HG03432 (cell line): ENCODE measurements around the gene TRMT2A.

ENCODE experiments used
- ATAC-seq: cut with Tn5 transposase; IDR thresholded peaks from one replicate; pipeline ENCODE4 v1.9.1; 2021; ENCODE audit warnings: mild to moderate bottlenecking, moderate library complexity; ENCODE audit not compliant: unreplicated experiment

TRMT2A gene

DNA sequence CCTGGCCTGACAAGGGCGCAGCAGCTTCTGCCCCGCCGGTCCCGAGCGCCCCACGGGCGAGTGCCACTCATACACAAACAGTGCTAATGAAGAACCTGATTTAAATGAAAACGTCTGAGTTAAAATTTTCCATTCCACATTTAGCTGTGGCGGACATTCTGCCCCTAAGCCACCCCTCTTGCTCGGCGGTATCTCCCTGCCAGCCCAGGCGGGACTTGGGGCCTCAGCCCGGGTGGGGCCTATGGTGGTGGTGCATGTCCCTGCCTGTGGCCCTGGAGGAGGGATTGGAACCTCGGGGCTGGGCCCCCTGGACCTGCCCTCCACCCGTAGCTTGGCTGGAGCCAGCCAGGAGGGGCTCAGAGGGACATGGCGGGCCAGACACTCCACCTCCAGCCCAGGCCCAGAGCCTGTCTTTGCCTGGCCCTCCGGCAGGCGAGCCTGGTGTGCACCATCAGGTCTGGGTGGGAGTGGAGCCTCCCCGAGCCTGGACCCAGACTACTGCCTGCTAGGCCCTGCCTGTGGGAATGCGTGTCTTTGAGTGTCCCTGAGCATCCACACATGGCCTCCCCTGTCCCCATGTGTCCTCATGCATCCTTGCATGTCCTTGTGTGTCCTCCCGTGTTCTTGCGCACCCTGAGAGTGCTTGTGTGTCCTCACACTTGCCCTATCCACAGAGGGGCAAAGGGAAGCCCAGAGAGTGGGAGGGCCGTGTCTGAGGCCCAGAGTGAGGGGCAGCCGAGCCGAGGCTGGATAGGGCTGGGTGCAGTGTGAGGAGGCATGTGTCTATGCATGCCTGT, 19.0 kb upstream of the TRMT2A start:
- no peak for ATAC-seq

DNA sequence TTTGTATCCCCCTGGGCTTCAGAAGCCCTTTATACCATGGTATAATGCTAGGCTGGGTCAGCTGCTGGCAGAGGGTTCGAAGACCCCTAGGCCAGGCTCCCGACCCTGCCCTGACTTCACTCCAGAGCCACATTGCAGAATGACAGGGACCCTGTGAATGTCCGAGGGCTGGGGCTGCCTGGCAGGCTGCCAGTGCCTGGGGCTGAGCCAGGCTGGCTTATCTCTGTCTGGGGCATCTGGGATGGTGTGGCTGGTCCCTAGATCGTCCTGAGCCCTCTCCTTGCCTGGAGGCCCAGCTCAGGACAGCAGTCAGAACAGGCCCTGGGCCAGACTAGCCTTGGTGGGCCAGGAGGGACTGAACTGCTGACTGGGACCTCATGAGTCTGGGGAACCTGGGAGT, 18.2 kb upstream of the TRMT2A start:
- ATAC-seq: no peak

DNA sequence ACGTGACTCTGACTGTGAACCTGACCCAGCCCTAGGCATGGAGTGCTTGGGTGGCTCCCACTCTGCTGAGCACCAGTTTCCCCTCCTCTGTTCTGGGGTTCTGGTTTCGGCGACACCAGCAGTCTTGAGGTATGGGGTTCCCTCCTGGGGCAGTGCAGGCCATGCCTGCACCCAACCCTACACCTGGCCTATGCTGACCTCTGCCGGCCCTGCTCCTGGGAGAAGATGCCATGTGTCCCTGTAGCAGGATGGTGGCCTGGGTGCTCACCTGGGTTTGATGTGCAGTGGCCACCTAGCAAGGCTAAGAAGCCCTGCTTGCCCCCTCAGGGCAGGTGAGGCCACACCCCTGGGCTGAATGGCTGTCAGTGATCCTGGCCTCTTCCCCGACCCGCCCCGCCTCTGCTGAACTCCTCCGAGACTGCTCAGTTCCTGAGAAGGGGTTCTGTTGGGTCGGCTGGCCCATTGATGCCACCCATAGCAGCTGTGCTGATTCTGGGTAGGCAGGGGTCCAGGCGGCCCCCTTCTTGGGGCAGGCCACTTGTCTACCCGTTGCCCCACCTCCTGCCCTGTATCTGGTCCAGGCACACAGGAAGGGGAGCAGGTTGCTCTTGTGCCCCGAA, 17.0 kb upstream of the TRMT2A start:
- no peak for ATAC-seq

DNA sequence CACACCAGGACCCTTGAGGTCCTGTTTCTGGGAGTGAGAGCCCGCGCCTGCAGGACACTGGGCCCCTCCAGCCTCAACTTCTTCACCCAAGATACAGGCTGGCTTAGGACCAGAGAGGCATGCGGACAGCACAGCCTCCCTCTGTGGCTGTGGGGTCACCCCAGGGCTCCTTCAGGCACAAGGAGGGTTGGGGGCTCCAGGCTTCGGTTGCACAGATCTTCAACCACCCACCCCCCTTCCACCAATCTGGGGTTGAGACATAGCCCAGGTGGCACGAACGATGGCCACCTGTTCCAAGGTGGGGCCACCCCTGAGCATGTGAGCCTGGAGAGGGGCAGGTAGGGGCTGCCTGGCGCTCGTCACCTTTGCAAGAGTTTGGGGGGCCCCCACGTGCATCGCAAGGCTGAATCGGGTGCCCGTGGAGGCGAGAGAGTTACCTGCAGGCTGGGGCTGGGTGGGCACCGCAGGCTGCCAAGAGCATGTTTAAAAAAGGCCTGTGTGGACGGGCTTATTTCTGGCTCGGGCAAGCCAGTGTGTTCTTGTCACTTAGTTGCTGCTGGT, 15.7 kb upstream of the TRMT2A start:
- ATAC-seq: no peak

DNA sequence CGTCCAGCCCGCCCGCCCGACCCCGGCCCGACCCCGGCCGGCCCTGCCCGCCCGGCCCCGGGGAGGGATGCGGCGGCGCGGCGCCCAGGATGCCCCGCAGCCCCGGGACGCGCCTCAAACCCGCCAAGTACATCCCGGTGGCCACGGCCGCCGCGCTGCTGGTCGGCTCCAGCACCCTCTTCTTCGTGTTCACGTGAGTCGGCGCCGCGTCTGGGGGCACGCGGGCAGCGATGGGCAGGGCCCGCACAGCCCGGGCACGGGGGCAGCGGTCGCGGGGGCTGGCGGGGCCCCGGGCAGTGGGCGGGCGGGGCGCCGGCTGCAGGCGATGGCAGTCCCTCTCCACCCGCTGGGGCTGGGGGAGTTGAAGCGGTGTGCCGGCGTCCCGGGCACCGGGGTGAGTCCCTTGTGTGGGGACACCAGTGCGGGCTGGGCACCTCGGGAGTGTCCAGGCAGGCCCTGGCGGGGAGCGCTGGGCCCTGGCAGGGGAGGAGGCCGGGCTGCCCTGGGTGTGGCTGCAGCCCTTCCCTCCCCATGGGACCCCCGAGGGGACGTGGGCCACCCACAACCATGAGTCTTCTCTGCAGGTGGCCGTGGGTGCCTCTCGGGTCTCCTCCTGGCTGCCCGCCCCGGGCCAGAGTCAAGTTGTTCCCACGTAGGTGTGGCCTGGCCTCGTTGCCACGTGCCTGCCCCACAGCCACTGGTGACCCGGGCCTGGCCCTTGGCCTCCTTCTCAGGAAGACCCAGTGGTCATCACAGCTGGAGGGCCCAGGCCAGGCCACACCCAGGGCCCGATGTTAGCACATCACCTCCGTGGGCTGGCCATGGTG, 15.0 kb upstream of the TRMT2A start:
- ATAC-seq: peak; percentile 7

DNA sequence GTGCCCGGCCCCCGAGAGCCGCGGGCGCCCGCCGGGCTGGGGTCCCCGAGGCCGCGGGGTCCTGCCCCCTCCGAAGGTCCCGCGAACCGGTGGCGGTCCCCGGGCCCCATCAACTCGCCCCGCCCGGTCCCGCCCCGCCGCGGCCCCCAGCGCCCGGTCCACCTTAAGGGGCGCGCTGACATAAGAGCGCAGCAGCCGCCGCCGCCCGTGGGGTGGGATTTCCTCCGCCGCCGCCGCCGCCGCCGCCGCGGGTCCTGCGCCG, 14.5 kb upstream of the TRMT2A start, which contains the start of gene ZDHHC8:
Gene ZDHHC8, plus strand, starts transcription at position 208 of the 262 bp plus-strand sequence. CDS start 144 bp downstream, outside the sequence.
- peak; percentile 54 for ATAC-seq

DNA sequence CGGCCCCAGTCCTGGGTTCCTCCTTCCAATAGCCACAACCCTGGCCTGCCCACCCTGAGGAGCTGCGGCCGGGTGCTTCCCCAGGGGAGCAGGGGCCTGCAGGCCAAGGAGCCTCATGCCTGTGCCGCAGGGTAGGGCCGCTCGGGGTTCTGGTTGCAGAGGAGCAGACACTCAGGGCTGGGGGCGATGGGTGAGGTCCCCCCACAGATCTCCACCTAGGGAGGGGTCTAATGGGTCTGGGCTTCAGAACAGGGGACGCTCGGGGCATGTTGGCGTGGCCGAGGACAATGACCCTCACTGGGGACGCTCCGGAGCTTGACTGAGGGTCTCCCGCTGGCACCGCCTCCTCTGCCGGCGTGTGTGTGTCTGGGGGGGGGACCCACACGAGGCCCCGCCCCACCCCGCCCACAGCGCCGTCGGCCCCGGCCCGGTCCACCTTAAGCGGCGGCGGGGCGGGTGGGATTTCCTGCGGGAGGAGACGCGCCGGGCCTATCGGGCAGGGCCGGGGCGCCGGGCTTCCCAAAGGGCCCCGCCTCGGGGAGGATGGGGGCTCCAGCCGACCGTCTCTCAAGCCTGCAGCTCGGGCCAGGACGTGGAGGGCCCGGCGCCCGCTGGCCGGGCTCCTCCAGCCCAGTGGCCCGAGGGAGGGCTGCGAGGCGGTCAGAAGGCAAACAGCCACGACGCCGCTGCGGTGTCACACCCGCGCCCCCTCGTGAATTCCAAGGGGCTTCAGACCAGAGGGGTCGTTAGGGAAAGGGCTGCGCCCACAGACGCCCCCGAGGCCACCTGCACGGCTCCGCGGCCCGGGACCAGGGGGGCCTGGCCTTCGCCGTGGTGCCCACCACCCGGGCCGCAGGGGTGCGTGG, 13.9 kb upstream of the TRMT2A start:
- ATAC-seq: peak; percentile 56

DNA sequence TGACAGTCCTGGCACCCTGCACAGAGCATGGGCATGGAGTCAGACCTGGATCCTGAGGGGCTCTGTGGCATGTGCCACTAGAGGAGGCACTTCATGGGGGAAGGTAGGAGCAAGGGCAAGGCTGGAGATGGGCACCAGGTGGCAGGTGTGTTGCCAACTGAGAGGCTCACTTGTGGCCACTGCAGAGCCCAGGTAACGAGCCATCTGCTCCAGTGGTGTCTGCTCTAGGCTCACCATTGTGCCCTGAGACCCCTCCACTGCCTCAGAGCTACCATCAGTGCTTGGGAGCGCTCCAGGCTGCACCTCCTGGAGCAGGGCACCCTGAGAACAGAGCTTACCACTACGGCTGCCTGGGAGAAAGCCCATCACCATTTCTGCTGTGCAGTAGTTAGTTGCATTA, 13.3 kb upstream of the TRMT2A start:
- ATAC-seq: no peak

DNA sequence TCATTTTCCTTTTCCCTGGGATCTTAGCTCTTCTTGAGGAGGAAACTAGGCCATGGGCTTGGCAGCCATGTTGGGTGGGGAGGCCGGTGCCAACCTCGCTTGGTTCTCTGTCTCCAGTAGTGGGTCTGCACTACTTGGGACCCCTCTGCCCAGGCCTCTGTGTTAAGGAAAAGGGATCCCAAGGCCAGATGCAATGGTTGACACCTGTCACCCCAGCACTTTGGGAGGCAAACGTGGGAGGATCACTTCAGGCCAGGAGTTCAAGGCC, 12.7 kb upstream of the TRMT2A start:
- no peak for ATAC-seq

DNA sequence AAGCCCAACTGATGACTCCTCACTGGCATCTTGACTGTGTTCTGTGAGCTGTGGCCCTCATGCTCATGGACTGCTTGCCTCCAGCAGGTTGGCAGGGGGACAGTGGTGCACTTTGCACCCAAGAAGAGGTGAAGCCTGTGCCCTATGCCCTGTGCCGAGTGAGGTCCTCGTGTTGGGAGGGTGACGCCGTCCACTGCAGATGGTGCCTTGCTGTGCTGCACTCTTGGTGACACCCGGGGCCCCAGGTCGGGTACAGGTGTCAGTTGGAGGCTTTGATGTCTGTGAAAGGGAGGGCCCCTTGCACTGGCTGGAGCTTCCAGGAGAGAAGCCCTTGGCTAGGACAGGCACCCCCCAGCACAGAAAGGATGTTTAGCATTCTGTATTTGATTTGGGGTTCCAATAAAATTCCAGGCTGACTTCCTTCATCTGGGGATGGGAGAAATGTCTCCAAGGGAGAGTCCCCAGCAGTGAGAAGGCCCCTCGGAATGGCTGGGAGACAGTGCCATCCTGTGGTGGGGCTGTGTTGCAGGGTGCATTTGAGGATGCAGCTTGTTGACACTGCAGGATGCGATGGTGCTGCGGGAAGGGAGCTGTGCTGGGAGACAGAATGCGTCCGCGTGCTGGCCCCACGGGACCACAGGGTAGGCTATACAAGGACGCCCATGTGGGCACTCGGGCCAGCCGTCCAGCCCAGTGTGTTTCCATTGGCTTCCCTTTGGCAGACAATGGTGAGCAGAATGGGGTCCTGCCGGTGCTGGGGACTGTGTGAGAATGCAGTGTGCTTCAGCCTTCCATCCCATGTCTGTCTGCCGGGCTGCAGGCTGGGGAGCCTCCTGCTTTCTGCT, 12.1 kb upstream of the TRMT2A start:
- no peak for ATAC-seq

DNA sequence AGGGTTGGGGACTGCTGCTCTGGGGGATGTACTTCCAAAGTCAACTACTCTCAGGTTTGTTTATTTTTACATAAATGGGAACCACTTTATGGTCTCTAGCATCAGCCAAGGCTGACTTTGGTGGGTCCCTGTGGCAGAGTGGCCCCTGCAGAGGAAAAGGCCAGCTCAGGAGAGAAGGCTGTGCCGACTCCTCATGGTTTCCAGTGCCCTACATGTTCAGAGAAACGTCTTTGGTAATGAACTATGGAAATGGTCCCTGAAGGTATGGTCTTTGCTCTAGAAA, 11.5 kb upstream of the TRMT2A start:
- no peak for ATAC-seq

DNA sequence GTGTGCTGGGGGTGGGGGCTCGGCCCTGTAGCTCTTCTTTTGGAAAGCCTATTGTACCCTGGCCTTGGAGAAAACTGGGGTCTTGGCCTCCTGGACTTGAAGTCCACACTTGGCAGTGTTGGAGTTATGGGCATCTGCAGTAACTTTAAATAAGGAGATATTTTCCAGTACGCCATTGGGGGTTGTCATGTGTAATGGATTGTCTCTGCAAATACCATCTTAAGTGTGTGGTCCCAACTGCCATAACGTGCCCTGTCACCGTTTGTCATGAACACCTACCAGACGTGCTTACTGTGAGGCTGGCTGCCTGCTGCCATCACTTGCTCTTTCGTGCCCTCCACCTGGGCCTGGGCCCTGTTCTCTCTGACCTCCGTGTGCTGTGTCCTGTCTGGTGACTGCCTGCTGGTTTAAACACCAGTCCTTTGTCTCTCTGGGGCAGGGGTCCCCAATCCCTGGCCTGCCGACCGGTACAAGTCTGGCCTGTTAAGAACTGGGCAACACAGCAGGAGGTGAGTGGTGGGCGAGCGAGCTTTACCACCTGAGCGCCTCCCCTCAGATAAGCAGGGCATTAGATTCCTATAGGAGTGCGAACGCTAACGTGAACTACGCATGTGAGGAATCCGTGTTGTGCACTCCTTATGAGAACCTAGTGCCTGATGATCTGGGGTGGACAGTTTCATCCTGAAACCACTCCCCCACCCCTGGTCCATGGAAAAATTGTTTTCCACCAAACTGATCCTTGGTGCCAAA, 11.0 kb upstream of the TRMT2A start:
- no peak for ATAC-seq

DNA sequence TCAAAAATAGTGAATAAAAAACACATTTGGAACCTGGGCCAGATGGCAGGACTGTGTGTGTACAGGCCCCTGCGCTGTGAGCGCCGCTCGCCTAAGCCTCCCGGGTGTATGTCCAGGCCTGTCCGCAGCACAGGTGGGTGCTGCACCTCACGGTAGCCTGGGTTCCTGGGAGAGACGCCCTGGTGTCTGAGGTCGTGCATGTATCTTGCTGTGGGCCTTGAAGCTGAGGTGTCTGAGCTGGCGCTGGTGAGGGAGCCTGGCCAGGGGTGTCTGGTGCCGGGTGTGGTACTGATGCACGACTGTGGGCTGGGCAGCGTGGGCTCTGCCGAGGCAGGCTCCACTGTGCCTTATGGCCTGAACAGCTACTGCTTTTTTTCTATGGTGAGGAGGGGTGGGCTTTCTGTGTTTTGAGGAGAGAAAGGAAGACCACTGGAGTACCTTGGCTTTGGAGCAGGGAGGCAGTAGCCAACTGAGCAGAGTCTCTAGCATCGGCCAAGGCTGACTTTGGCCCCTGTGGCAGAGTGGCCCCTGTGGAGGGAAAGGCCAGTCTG, 10.4 kb upstream of the TRMT2A start:
- ATAC-seq: no peak

DNA sequence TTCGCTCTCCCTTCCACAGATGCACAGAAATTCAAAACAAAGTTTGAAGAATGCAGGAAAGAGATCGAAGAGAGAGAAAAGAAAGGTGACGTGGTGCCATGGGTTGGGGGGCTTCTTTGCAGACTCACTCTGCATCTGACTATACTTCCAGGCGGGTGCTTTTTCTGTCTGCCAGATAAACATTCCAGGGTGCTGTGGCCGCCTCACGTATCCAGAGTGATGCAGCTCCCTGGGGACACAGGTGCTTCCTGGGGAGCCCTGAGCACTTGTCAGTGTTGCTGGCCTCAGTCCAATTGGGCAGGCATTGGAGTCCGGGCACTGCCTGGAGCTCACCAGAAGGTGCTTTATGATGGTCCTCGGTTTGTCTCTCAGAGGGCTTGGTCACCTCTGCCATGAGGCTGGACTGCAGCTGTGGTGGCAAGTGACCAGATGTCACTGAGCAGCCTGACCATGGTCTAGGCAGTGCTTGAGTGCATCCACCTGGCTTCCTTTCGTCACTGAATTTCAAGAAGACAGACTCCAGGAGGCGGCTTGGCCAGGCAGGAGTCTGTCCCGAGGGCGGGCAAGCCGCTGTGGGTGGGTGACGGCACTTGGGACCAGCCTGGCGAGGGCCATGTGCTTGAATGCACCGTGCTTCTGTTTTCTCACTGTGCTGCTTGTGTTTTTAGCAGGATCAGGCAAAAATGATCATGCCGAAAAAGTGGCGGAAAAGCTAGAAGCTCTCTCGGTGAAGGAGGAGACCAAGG, 9.4 kb upstream of the TRMT2A start:
- no peak for ATAC-seq

DNA sequence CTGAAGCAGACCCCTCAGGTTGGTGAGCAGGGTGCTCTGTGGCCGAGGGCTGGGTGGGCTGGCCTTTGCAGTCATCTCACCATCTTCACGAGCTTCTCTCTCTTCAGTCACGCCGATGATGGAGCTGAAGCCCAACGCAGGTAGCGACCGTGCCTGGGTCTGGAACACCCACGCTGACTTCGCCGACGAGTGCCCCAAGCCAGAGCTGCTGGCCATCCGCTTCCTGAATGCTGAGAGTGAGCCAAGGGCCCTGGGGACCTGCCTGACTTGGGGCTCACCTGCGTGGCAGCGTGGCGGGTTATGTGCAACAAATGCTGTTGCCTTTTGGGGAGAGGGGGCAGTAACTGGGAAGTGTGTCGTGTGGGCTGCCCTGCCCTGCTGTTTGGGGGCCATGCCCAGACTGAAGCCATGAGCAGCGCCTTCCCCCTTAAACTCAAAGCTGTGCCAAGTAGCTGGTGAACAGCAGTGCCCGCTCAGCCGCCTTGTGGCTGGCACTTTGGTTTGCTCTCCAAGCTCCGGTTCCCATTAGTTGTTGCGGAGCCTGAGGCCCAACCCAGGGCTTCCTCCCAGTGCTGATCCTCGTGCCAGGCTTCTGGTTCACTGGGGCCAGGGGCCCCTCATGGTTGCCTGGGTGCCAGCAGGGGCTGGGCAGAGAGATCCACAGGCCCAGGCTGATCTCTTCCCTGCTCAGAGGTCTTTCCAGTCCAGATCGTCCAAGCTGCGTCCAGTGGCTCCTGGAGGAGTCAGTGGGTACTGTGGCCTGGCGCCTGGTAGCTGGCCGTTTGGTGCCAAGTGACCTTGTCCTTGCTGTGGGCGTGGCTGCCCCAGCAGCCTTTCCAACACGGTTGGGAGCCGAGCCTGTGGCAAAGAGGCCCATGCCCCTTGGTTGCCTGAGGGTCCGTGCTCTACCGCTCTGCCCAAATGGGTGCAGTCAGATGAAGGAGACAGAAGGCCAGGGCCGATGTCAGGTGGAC, 8.5 kb upstream of the TRMT2A start:
- no peak for ATAC-seq

DNA sequence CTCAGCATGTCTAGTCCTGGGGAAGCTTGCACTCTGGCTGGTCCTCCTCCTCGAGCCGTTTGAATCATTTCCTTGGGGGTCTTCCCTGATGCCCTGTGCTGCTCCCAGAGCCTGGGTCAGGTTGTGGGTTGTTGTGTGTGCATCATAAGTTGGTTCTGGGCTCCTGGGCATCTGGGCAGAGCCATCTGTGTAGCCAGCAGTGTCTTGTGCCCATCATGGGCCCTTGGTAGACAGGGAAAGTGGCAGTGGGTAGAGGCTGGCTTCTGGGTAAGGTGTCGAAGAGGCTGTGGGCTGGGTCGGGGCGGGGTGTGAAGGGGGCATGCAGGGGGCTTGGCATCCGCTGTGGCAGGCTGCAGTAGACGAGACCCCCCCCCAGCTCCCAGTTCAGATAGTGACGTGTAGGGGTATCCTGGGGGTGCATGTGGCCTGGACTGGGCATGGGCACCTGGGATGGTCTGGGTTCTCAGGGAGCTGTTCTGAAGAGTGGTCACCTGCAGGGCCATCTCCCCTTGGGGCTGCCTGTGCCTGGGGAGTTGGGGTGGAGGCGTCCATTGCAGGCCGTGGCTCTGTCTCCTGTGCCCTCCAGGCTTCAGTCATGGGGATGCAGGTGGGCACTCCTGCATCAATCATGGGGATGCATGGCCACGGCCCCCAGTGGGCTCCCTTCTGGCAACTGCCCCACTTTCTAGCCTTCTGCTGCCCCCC, 7.2 kb upstream of the TRMT2A start:
- no peak for ATAC-seq
